OCI-LY1 (cell line): Measurements from ENCODE around the gene RRAD.

Experiments used
- EZH2 ChIP-seq: fragments of 200-600 bp; sonication (generic), shearing (Covaris generic); IDR thresholded peaks from 2 replicates; pipeline ENCODE4 v1.8.0; 2017; ENCODE audit warnings: borderline replicate concordance, mixed run types, mild to moderate bottlenecking, antibody characterized with exemption, low read length, moderate library complexity, mixed read lengths
- TF ChIP-seq, protein P1 (sequence below): fragments of 200-600 bp; sonication (generic), shearing (Covaris generic); IDR thresholded peaks from 2 replicates; pipeline ENCODE4 v1.5.1; 2017; ENCODE audit warnings: mild to moderate bottlenecking, antibody characterized with exemption, low read length, moderate library complexity, mixed read lengths

DNA sequence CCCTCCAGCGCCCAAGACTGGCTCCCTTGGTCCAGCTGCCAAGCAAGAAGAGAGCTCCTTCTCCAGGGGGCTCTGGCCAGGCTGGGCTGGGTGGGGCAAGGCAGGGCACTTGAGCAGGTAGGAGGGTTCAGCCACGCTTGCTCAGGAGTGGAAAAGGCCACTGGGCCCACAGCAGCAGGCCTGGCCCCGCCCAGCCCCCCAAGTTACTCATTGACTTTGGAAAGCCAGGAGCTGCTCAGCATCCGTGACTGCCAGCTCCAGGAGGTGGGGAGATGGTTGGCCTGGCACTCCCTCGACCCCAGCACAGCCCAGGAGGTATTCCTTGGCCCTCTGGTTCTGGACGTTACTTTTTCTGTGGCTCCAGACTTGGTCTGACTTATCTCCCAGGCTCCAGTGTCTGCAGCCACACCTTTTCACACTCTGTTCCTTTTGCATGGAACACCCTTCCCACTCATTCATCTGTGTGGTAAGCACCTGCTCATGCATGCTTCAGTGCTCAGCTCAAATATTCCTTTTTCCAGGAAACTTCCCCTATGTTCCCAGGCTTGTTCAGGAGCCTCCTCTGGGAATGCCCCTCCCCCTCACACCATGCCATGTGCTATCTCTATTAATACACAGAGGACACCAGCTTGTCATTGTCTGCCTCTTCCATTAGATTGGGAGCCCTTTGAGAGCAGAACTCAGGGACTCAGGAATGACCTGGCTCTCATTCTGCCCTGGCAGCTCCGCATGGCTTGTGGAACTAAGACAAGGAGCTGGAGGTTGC lies 6.3 kb downstream of the RRAD start, which contains the start of gene CDH16:
- TF ChIP-seq, protein P1, sequence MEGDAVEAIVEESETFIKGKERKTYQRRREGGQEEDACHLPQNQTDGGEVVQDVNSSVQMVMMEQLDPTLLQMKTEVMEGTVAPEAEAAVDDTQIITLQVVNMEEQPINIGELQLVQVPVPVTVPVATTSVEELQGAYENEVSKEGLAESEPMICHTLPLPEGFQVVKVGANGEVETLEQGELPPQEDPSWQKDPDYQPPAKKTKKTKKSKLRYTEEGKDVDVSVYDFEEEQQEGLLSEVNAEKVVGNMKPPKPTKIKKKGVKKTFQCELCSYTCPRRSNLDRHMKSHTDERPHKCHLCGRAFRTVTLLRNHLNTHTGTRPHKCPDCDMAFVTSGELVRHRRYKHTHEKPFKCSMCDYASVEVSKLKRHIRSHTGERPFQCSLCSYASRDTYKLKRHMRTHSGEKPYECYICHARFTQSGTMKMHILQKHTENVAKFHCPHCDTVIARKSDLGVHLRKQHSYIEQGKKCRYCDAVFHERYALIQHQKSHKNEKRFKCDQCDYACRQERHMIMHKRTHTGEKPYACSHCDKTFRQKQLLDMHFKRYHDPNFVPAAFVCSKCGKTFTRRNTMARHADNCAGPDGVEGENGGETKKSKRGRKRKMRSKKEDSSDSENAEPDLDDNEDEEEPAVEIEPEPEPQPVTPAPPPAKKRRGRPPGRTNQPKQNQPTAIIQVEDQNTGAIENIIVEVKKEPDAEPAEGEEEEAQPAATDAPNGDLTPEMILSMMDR, result no peak
- no peak for TF ChIP-seq EZH2
